Activated naive CD4-positive, alpha-beta T cell treated with anti-CD3 and anti-CD28 coated beads, Interleukin-2, amount 10 ng/mL, durations not matched to agents 7 days and 5 days (primary cell): ENCODE measurements around the gene PKDREJ.
A peak's percentile ranks its signal among the peaks of the same experiment; 100 is the strongest.

ENCODE experiments used
- CTCF ChIA-PET: fragments of 350-600 bp; sonication (Branson Sonifier 250); formaldehyde crosslinking; loops from one replicate; lab custom pipeline; 2021; ENCODE audit warnings: antibody characterized with exemption; lab: Charles Lee
- DNase-seq: peaks from one replicate; pipeline ENCODE4 v3.0.0-alpha.2; 2020
- H3K27ac Mint-ChIP-seq: one replicate; pipeline ENCODE4 v1.8.0; 2021; ENCODE audit warnings: mild to moderate bottlenecking, moderate library complexity, mixed read lengths
- H3K27me3 Mint-ChIP-seq: one replicate; pipeline ENCODE4 v1.8.0; 2021; ENCODE audit warnings: mild to moderate bottlenecking, mixed read lengths
- H3K36me3 Mint-ChIP-seq: one replicate; pipeline ENCODE4 v1.8.0; 2021; ENCODE audit warnings: mixed read lengths
- H3K4me1 Mint-ChIP-seq: one replicate; pipeline ENCODE4 v1.8.0; 2021; ENCODE audit warnings: mixed read lengths
- H3K4me3 Mint-ChIP-seq: one replicate; pipeline ENCODE4 v1.8.0; 2021; ENCODE audit warnings: mild to moderate bottlenecking, moderate library complexity, mixed read lengths
- H3K9me3 Mint-ChIP-seq: one replicate; pipeline ENCODE4 v1.8.0; 2021; ENCODE audit warnings: mixed read lengths

PKDREJ gene

DNA sequence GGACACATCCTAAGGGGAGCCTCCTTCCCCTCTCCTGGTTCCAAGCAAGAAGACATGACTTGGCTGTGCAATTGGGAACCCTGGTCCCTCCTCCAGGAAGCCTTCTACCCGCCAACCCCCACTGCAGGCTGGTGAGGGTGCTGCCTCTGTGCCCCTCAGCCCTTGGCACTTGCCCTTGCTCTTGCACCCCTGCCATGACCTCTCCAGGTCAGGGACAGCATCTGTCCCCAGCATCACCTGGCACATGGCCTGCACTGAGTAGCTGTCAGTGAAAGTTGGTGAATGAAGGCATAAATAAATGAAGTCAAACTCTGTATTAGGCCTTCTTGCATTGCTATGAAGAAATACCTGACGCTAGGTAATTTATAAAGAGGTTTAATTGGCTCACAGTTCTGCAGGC lies 31.6 kb upstream of the PKDREJ start:
- Mint-ChIP-seq H3K27me3 (no peaks in the 10 kb centered on the region), H3K9me3 (peaks cover 5% of the 10 kb centered on the region), H3K27ac (no peak overlapping the region), H3K4me3 (peak overlapping the region; percentile 86), H3K4me1 (peaks cover 65% of the 10 kb centered on the region), H3K36me3 (peaks cover 34% of the 10 kb centered on the region)
- CTCF ChIA-PET: interaction anchor here (1.3 to 2.0 kb wide), 2 partner anchors 73 to 173 kb away, joined by 3 to 18 read pairs; no protein-coding TSS in a partner anchor
- no peak for DNase-seq

DNA sequence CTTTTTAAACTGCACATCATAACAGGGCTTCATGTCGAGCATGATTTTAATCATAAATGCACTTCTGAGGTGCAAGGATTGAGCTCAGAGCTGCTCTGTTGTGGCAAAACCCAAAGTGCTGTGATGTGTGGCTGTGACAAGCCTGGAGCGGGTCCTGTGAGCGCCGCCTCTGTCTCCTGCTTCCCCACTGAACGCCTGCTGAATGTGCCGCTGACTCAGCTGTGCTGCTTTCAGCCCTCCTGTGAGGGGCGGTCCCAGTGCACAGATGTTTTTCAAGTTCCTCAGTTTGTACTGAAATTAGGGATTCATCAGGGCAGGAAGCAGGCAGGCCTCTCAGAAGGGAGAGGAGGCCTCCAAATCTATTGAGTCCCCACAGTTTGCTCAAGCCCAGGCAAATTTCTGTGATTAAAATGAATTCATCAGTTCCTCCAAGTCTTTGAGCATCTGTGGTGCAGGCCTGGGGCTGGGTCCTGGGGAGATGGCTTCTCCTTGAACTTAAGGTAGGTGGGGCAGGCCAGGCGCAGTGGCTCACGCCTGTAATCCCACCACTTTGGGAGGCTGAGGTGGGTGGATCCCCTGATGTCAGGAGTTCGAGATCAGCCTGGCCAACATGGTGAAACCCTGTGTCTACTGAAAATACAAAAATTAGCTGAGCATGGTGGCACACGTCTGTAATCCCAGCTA lies 30.6 kb upstream of the PKDREJ start:
- no peaks in the 10 kb centered on the region for H3K27me3 Mint-ChIP-seq
- H3K4me1 Mint-ChIP-seq: peaks cover 58% of the 10 kb centered on the region
- DNase-seq: no peak
- peak overlapping the region; percentile 52 for H3K27ac Mint-ChIP-seq
- no peak overlapping the region for H3K4me3 Mint-ChIP-seq
- peaks cover 5% of the 10 kb centered on the region for H3K9me3 Mint-ChIP-seq
- CTCF ChIA-PET: no interaction called here
- H3K36me3 Mint-ChIP-seq: peaks cover 26% of the 10 kb centered on the region

DNA sequence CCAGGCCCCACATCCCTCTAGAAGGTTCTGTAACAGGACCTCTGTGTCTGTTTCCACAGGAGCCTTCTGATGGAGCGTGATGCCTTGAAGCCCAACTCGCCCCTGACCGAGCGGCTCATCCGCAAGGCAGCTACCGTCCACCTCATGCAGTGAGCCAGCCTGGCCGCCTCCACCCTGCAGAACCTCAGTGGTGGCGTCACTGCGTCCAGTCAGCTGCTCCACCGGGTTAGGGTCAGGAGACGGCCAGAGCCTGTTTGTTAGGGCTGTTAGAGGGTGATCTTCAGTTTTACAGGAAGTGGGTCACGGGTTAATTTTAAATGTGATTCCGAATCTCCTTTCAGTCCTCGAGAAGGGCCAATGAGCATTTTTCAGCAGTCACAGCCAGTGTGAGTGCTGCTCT lies 29.6 kb upstream of the PKDREJ start:
- CTCF ChIA-PET: no interaction called here
- H3K4me1 Mint-ChIP-seq: peaks cover 59% of the 10 kb centered on the region
- H3K4me3 Mint-ChIP-seq: no peak overlapping the region
- H3K36me3 Mint-ChIP-seq: peaks cover 23% of the 10 kb centered on the region
- H3K27me3 Mint-ChIP-seq: no peaks in the 10 kb centered on the region
- H3K9me3 Mint-ChIP-seq: peaks cover 5% of the 10 kb centered on the region
- DNase-seq: no peak
- H3K27ac Mint-ChIP-seq: no peak overlapping the region

DNA sequence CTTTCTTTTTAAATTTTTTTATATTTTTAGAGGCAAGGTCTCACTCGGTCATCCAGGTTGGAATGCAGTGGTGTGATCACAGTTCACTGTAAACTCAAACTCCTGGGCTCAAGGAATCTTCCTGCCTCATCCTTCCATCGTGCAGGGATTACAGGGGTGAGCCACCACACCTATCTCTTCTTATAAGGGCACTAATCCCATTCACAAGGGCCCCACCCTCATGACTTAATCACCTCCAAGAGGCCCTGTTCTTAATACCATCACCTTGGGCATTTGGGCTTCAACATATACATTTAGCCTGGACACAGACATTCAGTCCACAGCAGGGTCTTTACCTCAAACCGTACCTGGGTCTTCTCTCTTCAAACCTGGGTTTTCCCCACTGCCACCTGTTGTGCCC lies 29.0 kb upstream of the PKDREJ start:
- H3K27me3 Mint-ChIP-seq: no peaks in the 10 kb centered on the region
- no peak overlapping the region for H3K4me3 Mint-ChIP-seq
- no peak for DNase-seq
- CTCF ChIA-PET: no interaction called here
- peaks cover 5% of the 10 kb centered on the region for H3K9me3 Mint-ChIP-seq
- H3K27ac Mint-ChIP-seq: no peak overlapping the region
- H3K4me1 Mint-ChIP-seq: peaks cover 60% of the 10 kb centered on the region
- peaks cover 20% of the 10 kb centered on the region for H3K36me3 Mint-ChIP-seq

DNA sequence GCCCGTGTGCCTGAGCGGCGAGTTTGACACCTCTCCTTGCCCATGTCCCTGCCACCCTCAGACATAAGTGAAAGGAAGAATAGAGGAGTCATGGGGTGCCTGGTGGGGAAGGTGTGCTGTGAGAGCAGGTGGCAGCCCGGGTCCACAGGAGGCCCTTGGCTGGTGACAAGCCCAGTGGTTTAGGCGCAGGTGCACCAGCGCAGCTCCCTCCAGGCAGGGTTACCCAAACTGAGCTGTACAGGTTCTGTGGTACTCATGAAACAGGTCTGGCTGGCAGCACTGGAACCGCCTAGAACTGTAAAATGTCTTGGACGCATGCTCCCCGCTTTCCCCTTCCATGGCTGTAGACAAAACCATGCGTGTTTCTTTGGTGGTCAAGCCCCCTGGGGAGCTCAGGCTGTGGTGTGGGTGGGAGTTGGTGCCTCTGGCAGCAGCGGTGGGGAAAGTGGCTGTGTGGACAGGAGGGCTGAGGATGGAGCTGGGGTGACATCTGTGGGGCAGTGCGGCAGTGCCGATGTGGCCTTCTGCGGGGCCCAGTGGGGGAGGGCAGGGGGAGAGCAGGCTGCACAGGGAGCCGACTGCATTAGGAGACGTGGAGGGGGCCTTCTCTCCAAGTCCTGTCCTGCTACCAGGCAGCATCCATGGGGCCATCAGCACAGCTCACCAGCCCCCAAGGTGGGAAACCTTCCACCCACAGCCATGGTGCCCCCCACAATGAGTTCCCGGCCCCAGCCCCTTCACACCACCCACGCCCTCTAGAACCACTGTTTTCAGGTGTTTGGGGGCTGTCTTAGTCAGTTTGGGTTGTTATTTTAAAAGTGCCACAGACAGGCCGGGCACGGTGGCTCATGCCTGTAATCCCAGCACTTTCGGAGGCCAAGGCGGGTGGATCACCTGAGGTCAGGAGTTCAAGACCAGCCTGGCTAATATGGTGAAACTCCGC lies 28.0 kb upstream of the PKDREJ start:
- H3K4me1 Mint-ChIP-seq: peaks cover 55% of the 10 kb centered on the region
- H3K9me3 Mint-ChIP-seq: peaks cover 5% of the 10 kb centered on the region
- no peak overlapping the region for H3K4me3 Mint-ChIP-seq
- H3K36me3 Mint-ChIP-seq: peaks cover 17% of the 10 kb centered on the region
- CTCF ChIA-PET: no interaction called here
- no peak for DNase-seq
- no peaks in the 10 kb centered on the region for H3K27me3 Mint-ChIP-seq
- no peak overlapping the region for H3K27ac Mint-ChIP-seq

DNA sequence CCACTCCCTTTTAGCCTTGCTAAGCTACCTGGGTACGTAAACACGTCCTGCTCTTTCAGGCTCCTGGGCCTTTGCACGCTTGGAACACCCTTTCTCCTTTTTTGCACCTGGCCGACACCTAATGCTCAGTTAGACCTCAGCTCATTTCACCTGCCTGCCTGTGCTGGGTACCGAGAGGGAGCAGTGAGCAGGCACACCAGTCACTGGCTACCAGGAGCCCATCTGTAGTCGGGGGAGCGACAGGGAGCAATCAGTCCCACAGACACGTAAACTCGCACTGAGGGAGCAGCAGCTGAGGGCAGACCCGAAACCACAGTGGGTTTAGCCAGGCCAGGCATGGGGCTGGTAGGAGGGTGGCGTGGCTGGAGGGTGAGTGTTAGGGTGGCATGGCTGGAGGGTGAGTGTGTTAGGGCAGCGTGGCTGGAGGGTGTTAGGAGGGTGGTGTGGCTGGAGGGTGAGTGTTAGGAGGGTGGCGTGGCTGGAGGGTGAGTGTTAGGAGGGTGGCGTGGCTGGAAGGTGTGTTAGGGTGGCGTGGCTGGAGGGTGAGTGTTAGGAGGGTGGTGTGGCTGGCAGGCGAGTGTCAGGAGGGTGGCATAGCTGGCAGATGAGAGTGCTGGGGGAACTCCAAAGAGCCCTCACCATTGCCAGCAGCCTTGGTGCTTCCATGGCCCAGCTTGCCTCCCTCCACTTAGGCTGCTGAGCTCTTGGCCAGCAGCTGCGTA lies 27.1 kb upstream of the PKDREJ start:
- peak overlapping the region; percentile 76 for H3K27ac Mint-ChIP-seq
- H3K36me3 Mint-ChIP-seq: peaks cover 21% of the 10 kb centered on the region
- peaks cover 47% of the 10 kb centered on the region for H3K4me1 Mint-ChIP-seq
- H3K9me3 Mint-ChIP-seq: peaks cover 5% of the 10 kb centered on the region
- H3K27me3 Mint-ChIP-seq: no peaks in the 10 kb centered on the region
- DNase-seq: no peak
- CTCF ChIA-PET: interaction anchor here (0.6 kb wide), 1 partner anchor 34 kb away, joined by 3 read pairs; no protein-coding TSS in a partner anchor
- H3K4me3 Mint-ChIP-seq: no peak overlapping the region

DNA sequence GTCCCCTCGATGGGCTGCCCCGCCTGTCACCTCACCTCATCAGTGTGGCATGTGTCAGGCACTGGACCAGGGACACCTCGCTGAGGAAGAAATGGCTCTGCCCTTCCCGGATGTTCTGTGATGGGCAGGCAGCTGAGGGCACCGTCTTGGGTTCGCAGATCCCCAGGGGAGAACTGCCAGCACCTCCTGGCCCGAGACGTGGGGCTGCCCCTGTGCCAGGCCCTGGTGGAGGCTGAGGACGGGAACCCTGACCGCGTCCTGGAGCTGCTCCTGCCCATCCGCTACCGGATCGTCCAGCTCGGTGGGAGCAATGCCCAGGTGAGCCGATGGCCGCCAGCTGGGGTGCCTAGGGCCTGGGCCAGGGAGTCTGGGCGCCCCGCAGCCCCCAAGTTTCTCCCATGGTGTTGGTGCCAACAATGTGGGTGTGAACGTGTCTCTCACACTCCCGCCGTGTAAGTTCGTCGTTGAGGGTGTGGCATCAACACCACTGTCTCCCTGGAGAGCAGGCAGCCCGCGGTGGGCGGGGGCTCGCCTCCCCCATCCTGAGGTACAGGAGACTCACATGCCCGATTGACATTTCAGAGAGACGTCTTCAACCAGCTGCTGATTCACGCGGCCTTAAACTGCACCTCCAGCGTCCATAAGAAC lies 26.2 kb upstream of the PKDREJ start:
- Mint-ChIP-seq H3K4me1 (peaks cover 41% of the 10 kb centered on the region), H3K27ac (no peak overlapping the region)

DNA sequence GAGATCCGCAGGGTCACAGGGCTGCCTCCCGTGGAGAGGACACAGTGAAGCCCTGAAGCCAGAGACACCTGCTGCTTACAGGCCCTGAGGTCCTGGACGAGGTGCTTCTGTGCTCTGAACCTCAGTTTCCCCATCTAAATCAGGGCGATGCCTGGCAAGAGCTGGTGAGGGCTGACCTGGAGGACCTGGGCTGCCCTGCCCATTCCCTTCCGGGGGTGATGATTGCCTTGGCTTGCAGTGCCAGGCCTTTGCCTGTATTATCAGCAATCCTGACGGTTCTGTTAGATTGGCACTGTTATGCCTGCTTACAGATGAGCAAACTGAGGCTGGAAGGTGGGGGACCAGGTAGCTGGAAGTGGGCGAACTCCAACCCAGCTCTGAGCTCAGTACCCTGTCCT lies 25.7 kb upstream of the PKDREJ start:
- peaks cover 38% of the 10 kb centered on the region for H3K4me1 Mint-ChIP-seq
- no peak overlapping the region for H3K4me3 Mint-ChIP-seq
- CTCF ChIA-PET: no interaction called here
- peaks cover 5% of the 10 kb centered on the region for H3K9me3 Mint-ChIP-seq
- peaks cover 29% of the 10 kb centered on the region for H3K36me3 Mint-ChIP-seq
- no peaks in the 10 kb centered on the region for H3K27me3 Mint-ChIP-seq
- no peak overlapping the region for H3K27ac Mint-ChIP-seq
- DNase-seq: no peak

More for the DNA sequence above, 26.2 kb upstream of the PKDREJ start:
- no peak for DNase-seq
- Mint-ChIP-seq H3K36me3 (peaks cover 24% of the 10 kb centered on the region), H3K27me3 (no peaks in the 10 kb centered on the region), H3K4me3 (no peak overlapping the region), H3K9me3 (peaks cover 5% of the 10 kb centered on the region)
- CTCF ChIA-PET: no interaction called here

DNA sequence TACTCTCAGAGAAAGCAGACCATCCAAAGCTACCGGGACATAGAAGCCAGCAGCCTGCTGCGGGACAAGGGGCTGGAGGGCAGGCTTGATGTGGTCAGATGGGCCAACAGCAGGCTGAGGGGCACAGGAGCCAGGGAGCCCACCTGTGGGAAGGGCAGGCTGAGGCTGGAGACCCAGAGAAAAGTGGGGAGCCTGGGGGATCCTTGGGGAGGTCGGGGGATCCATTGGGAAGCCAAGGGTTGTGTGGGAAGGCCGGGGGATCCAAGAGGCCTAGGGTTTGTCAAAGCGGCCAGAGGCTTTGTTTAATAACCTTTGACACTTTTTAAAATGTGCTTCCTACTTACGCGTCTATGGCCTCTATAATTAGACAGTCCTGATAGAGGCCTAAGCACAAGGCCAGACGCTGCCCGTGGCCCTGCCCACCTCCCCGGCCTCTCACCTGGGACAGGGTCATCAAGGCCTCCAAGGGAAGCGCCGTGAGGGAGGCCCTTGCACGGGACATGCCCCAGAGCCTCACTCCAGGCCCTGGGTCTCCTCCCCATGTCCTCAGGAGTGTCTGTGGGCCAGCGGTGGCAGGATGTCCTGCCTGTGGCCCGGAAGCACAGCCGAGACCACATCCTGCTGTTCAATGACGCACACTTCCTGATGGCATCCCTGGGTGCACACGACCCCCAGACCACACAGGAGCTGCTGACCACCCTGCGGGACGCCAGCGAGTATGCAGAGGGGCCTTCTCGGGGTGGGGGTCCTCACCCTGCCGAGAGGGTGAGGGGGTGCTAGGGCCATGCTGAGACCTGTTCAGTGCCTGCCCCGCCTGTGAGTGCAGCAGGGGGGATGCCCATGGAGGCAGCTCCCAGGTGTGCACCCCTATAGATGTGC lies 25.0 kb upstream of the PKDREJ start:
- peak; percentile 56 for DNase-seq
- H3K9me3 Mint-ChIP-seq: peaks cover 5% of the 10 kb centered on the region
- H3K4me1 Mint-ChIP-seq: peaks cover 30% of the 10 kb centered on the region
- H3K4me3 Mint-ChIP-seq: peak overlapping the region; percentile 50
- peak overlapping the region; percentile 80 for H3K27ac Mint-ChIP-seq
- no peaks in the 10 kb centered on the region for H3K27me3 Mint-ChIP-seq
- CTCF ChIA-PET: no interaction called here
- peaks cover 27% of the 10 kb centered on the region for H3K36me3 Mint-ChIP-seq

DNA sequence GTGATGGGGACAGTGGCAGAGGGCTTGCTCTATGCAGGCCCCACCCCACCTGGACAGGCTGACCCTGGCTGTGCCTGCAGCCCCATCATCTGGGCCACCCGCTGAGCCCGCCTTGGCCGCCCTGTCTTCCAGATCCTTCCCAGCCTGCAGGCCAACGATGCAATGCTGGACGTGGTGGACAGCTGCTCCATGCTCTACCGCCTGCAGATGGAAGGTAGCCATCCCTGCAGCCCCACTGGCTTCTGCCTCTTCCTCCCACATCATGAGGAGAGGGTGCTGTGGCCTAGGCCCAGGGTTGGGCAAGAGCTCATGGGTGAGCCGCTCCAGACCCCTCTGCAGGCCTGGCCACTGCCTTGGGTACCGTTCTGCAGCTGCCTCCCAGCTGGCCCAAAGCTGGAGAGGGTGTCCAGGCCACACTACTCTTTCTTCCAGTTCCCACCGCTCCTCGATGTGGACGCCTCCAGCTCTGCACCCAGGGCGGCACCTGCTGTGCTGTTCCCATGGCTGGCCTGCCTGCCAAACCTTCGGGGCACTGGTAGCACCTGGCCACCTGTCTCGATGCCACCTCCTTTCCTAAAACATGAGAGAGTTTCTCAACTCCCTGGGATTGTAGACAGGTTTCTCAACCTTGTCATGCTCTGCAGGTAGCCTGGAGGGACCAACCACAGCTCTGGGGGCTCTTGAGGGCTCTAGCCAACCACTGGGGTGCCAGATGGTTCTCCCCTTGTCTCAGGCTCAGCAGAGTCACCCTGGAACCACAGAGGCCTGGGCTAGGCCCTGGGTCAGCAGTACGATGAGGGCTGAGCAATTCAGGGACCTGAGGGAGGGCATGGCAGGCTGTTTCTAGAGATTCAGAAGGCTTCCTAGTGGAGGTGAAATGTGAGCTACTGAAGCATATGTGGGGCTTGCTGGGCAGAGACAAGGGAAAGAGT lies 24.1 kb upstream of the PKDREJ start:
- H3K4me1 Mint-ChIP-seq: peaks cover 21% of the 10 kb centered on the region
- H3K27ac Mint-ChIP-seq: peak overlapping the region; percentile 80
- CTCF ChIA-PET: no interaction called here
- H3K9me3 Mint-ChIP-seq: peaks cover 2% of the 10 kb centered on the region
- H3K4me3 Mint-ChIP-seq: peak overlapping the region; percentile 50
- no peaks in the 10 kb centered on the region for H3K27me3 Mint-ChIP-seq
- H3K36me3 Mint-ChIP-seq: peaks cover 19% of the 10 kb centered on the region
- DNase-seq: no peak

DNA sequence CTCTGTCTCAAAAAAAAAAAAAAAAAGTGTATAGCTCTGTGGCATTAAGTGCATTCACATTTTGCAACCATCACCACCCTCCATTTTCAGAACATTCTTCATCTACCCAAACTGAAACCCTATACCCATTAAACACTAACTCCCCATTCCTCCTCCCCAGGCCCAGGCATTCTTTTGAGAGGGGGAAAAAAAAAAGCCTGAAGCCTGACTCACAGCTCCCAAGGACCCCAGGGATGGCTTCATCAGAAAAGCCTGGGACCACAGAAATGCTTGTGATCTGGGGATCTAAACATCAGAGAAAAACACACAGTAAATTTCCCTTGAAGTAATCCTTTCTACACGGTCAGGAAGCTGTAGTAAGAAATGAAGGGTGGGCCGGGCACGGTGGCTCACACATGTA lies 22.9 kb upstream of the PKDREJ start:
- H3K27ac Mint-ChIP-seq: no peak overlapping the region
- CTCF ChIA-PET: no interaction called here
- peaks cover 16% of the 10 kb centered on the region for H3K36me3 Mint-ChIP-seq
- H3K4me3 Mint-ChIP-seq: no peak overlapping the region
- no peaks in the 10 kb centered on the region for H3K9me3 Mint-ChIP-seq
- no peaks in the 10 kb centered on the region for H3K27me3 Mint-ChIP-seq
- peaks cover 20% of the 10 kb centered on the region for H3K4me1 Mint-ChIP-seq
- no peak for DNase-seq

DNA sequence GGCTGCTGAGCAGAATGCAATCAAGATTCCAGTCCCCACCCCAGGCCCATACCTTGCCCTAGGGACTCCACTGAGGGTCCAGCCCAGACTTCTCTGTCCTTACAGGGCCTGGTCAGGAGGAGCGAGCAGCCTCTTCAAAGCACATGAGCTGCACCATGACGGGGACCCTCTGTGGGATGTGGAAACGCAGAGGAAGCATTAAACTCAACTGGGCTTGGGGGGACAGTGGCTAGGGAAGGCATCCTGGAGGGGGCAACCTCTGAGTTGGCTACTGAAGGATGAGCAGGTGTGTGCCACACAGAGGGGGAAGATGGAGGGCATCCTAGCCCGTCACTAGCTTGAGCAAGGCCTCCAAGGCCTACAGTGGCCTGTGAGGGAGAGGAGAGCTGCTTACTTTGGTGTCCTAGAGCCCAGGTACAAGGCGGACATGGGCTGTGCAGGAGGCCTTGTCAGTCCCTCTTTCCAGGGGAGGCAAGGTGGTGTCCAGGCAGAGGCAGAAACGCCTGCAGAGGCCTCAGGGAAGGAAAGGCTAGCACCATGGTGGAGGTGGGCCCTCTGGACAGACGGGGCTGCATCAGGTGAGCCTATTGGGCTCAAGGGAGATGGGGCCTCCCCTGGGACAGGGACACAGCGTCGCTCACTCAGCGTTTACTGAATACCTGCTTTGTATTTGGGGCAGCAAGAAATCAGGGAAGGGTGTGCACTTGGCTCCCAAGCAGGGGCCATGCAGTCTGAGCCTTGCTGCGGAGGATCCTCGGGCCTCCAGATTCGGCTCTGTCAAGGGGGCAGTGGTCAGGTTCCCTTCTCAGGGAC lies 18.9 kb upstream of the PKDREJ start:
- CTCF ChIA-PET: no interaction called here
- no peak overlapping the region for H3K4me3 Mint-ChIP-seq
- peaks cover 12% of the 10 kb centered on the region for H3K36me3 Mint-ChIP-seq
- H3K27me3 Mint-ChIP-seq: no peaks in the 10 kb centered on the region
- peak; percentile 16 for DNase-seq
- no peaks in the 10 kb centered on the region for H3K4me1 Mint-ChIP-seq
- no peaks in the 10 kb centered on the region for H3K9me3 Mint-ChIP-seq
- H3K27ac Mint-ChIP-seq: no peak overlapping the region
